ENCODE measurements around the gene MTG2.

The MTG2 gene

GRCh38 chr20:62223571-62223970 is 40.7 kb downstream of the MTG2 start:
- H3K36me3 ChIP-seq (ENCODE audit: control insufficient read depth, insufficient read depth, low read length): no peaks in the 10 kb centered on the region
- H3K4me1 ChIP-seq (ENCODE audit: control insufficient read depth, insufficient read depth, low read length): peaks cover 7% of the 10 kb centered on the region
- H3K9me3 ChIP-seq (ENCODE audit: control insufficient read depth, low read length): no peaks in the 10 kb centered on the region
- H3K9ac ChIP-seq (ENCODE audit: low read length): no peak overlapping the region
- no peak overlapping the region for H3K4me3 ChIP-seq (ENCODE audit: low read length)
- peaks cover 60% of the 10 kb centered on the region for H3K27me3 ChIP-seq (ENCODE audit: control insufficient read depth, insufficient read depth, low read length)

GRCh38 chr20:62224113-62224855 is 41.5 kb downstream of the MTG2 start:
- peaks cover 3% of the 10 kb centered on the region for H3K4me1 ChIP-seq (ENCODE audit: control insufficient read depth, insufficient read depth, low read length)
- peaks cover 55% of the 10 kb centered on the region for H3K27me3 ChIP-seq (ENCODE audit: control insufficient read depth, insufficient read depth, low read length)
- H3K9me3 ChIP-seq (ENCODE audit: control insufficient read depth, low read length): peaks cover 3% of the 10 kb centered on the region
- no peak overlapping the region for H3K4me3 ChIP-seq (ENCODE audit: low read length)
- no peak overlapping the region for H3K9ac ChIP-seq (ENCODE audit: low read length)
- H3K36me3 ChIP-seq (ENCODE audit: control insufficient read depth, insufficient read depth, low read length): no peaks in the 10 kb centered on the region

GRCh38 chr20:62225026-62225425 is 42.2 kb downstream of the MTG2 start:
- Histone ChIP-seq H3K4me1 (ENCODE audit: control insufficient read depth, insufficient read depth, low read length) (no peaks in the 10 kb centered on the region), H3K9ac (ENCODE audit: low read length) (no peak overlapping the region), H3K36me3 (ENCODE audit: control insufficient read depth, insufficient read depth, low read length) (no peaks in the 10 kb centered on the region), H3K9me3 (ENCODE audit: control insufficient read depth, low read length) (peaks cover 3% of the 10 kb centered on the region), H3K27me3 (ENCODE audit: control insufficient read depth, insufficient read depth, low read length) (peaks cover 52% of the 10 kb centered on the region), H3K4me3 (ENCODE audit: low read length) (no peak overlapping the region)

- no peaks in the 10 kb centered on the region for H3K36me3 ChIP-seq (ENCODE audit: control insufficient read depth, insufficient read depth, low read length)
- H3K4me1 ChIP-seq (ENCODE audit: control insufficient read depth, insufficient read depth, low read length): no peaks in the 10 kb centered on the region
- H3K27me3 ChIP-seq (ENCODE audit: control insufficient read depth, insufficient read depth, low read length): peaks cover 46% of the 10 kb centered on the region
- peaks cover 3% of the 10 kb centered on the region for H3K9me3 ChIP-seq (ENCODE audit: control insufficient read depth, low read length)
- H3K4me3 ChIP-seq (ENCODE audit: low read length): no peak overlapping the region
- no peak overlapping the region for H3K9ac ChIP-seq (ENCODE audit: low read length)
These were observed 43.2 kb downstream of the MTG2 start for GRCh38 chr20:62225820-62226635.

- Histone ChIP-seq H3K9me3 (ENCODE audit: control insufficient read depth, low read length) (peaks cover 3% of the 10 kb centered on the region), H3K27me3 (ENCODE audit: control insufficient read depth, insufficient read depth, low read length) (peaks cover 39% of the 10 kb centered on the region), H3K4me1 (ENCODE audit: control insufficient read depth, insufficient read depth, low read length) (no peaks in the 10 kb centered on the region), H3K36me3 (ENCODE audit: control insufficient read depth, insufficient read depth, low read length) (no peaks in the 10 kb centered on the region), H3K9ac (ENCODE audit: low read length) (no peak overlapping the region), H3K4me3 (ENCODE audit: low read length) (no peak overlapping the region)
These were observed 44.1 kb downstream of the MTG2 start for GRCh38 chr20:62226707-62227590.

- no peak overlapping the region for H3K9ac ChIP-seq (ENCODE audit: low read length)
- peaks cover 3% of the 10 kb centered on the region for H3K9me3 ChIP-seq (ENCODE audit: control insufficient read depth, low read length)
- no peaks in the 10 kb centered on the region for H3K4me1 ChIP-seq (ENCODE audit: control insufficient read depth, insufficient read depth, low read length)
- no peaks in the 10 kb centered on the region for H3K36me3 ChIP-seq (ENCODE audit: control insufficient read depth, insufficient read depth, low read length)
- peaks cover 33% of the 10 kb centered on the region for H3K27me3 ChIP-seq (ENCODE audit: control insufficient read depth, insufficient read depth, low read length)
- no peak overlapping the region for H3K4me3 ChIP-seq (ENCODE audit: low read length)
These were observed 44.8 kb downstream of the MTG2 start for GRCh38 chr20:62227591-62227976.

- H3K36me3 ChIP-seq (ENCODE audit: control insufficient read depth, insufficient read depth, low read length): no peaks in the 10 kb centered on the region
- H3K9me3 ChIP-seq (ENCODE audit: control insufficient read depth, low read length): peaks cover 3% of the 10 kb centered on the region
- peaks cover 27% of the 10 kb centered on the region for H3K27me3 ChIP-seq (ENCODE audit: control insufficient read depth, insufficient read depth, low read length)
- no peak overlapping the region for H3K9ac ChIP-seq (ENCODE audit: low read length)
- H3K4me3 ChIP-seq (ENCODE audit: low read length): no peak overlapping the region
- no peaks in the 10 kb centered on the region for H3K4me1 ChIP-seq (ENCODE audit: control insufficient read depth, insufficient read depth, low read length)
These were observed 45.4 kb downstream of the MTG2 start for GRCh38 chr20:62227977-62228958.

- Histone ChIP-seq H3K9me3 (ENCODE audit: control insufficient read depth, low read length) (peaks cover 3% of the 10 kb centered on the region), H3K27me3 (ENCODE audit: control insufficient read depth, insufficient read depth, low read length) (peaks cover 22% of the 10 kb centered on the region), H3K9ac (ENCODE audit: low read length) (no peak overlapping the region), H3K4me3 (ENCODE audit: low read length) (no peak overlapping the region), H3K4me1 (ENCODE audit: control insufficient read depth, insufficient read depth, low read length) (no peaks in the 10 kb centered on the region), H3K36me3 (ENCODE audit: control insufficient read depth, insufficient read depth, low read length) (no peaks in the 10 kb centered on the region)
These were observed 46.2 kb downstream of the MTG2 start for GRCh38 chr20:62228982-62229545.

- peaks cover 3% of the 10 kb centered on the region for H3K9me3 ChIP-seq (ENCODE audit: control insufficient read depth, low read length)
- H3K4me3 ChIP-seq (ENCODE audit: low read length): no peak overlapping the region
- peaks cover 22% of the 10 kb centered on the region for H3K27me3 ChIP-seq (ENCODE audit: control insufficient read depth, insufficient read depth, low read length)
- H3K4me1 ChIP-seq (ENCODE audit: control insufficient read depth, insufficient read depth, low read length): no peaks in the 10 kb centered on the region
- H3K9ac ChIP-seq (ENCODE audit: low read length): no peak overlapping the region
- H3K36me3 ChIP-seq (ENCODE audit: control insufficient read depth, insufficient read depth, low read length): no peaks in the 10 kb centered on the region
These were observed 46.8 kb downstream of the MTG2 start for GRCh38 chr20:62229667-62230066.

- H3K9me3 ChIP-seq (ENCODE audit: control insufficient read depth, low read length): peaks cover 3% of the 10 kb centered on the region
- no peaks in the 10 kb centered on the region for H3K4me1 ChIP-seq (ENCODE audit: control insufficient read depth, insufficient read depth, low read length)
- no peak overlapping the region for H3K4me3 ChIP-seq (ENCODE audit: low read length)
- H3K9ac ChIP-seq (ENCODE audit: low read length): no peak overlapping the region
- peaks cover 16% of the 10 kb centered on the region for H3K27me3 ChIP-seq (ENCODE audit: control insufficient read depth, insufficient read depth, low read length)
- no peaks in the 10 kb centered on the region for H3K36me3 ChIP-seq (ENCODE audit: control insufficient read depth, insufficient read depth, low read length)
These were observed 47.4 kb downstream of the MTG2 start for GRCh38 chr20:62230276-62230675.

- Histone ChIP-seq H3K27me3 (ENCODE audit: control insufficient read depth, insufficient read depth, low read length) (peaks cover 12% of the 10 kb centered on the region), H3K4me1 (ENCODE audit: control insufficient read depth, insufficient read depth, low read length) (no peaks in the 10 kb centered on the region), H3K9ac (ENCODE audit: low read length) (no peak overlapping the region), H3K36me3 (ENCODE audit: control insufficient read depth, insufficient read depth, low read length) (no peaks in the 10 kb centered on the region), H3K4me3 (ENCODE audit: low read length) (no peak overlapping the region), H3K9me3 (ENCODE audit: control insufficient read depth, low read length) (peaks cover 3% of the 10 kb centered on the region)
These were observed 47.9 kb downstream of the MTG2 start for GRCh38 chr20:62230696-62231095.

All from mucosa of stomach (tissue), 1 donor.